Measurements from ENCODE around the gene PRSS36. TPM values are rescaled to one million over a fixed set of nuclear protein-coding genes. Genes with fewer than 3 reads are reported as not detected.

The PRSS36 gene
- total and polyA plus RNA-seq, 9 of the 15 experiments (the other 6 are each of a cell fraction or from before 2014, with no cell fraction given) = 0.09 to 1.2 (median 0.54) TPM; not detected in 2

- TF ChIP-seq REST (IDR thresholded peaks at IDR 0.05; ENCODE audit: borderline replicate concordance) (peak; percentile 84), REST (CRISPR knock-in tag; IDR thresholded peaks at IDR 0.05; ENCODE audit: low read depth) (peak; percentile 64; the same call in 1 of the 2 replicates), MEF2A (IDR thresholded peaks at IDR 0.05; ENCODE audit: control insufficient read depth, low read depth, low read length) (no peak), ZNF212 (CRISPR knock-in tag; IDR thresholded peaks at IDR 0.05) (no peak), FOXP1 (CRISPR knock-in tag; IDR thresholded peaks at IDR 0.05) (peak; percentile 37; the same call in 1 of the 2 replicates), ZSCAN32 (CRISPR knock-in tag; IDR thresholded peaks at IDR 0.05) (no peak), ZNF699 (CRISPR knock-in tag; IDR thresholded peaks at IDR 0.05; ENCODE audit: insufficient replicate concordance) (no peak), ZBTB9 (CRISPR knock-in tag; IDR thresholded peaks at IDR 0.05) (no peak), RFX1 (IDR thresholded peaks at IDR 0.05) (no peak), ZNF780A (CRISPR knock-in tag; IDR thresholded peaks at IDR 0.05) (no peak), ZNF766 (CRISPR knock-in tag; conservative IDR thresholded peaks at IDR 0.05) (no peak), FOXK2 (conservative IDR thresholded peaks at IDR 0.05 in 1 of 2, IDR thresholded peaks at IDR 0.05 in 1 of 2; ENCODE audit: low read depth in 2 of 2) (no peak), DMBX1 (CRISPR knock-in tag; IDR thresholded peaks at IDR 0.05; ENCODE audit: borderline replicate concordance) (no peak), CTCFL (IDR thresholded peaks at IDR 0.05; ENCODE audit: borderline replicate concordance, insufficient read depth, low read depth, low read length, poor library complexity, severe bottlenecking) (peak; percentile 64)
Measured at GRCh38 chr16:31142109-31143010, 7.5 kb downstream of the PRSS36 start (continued).

Measured in K562 (cell line).